SKM-1 (cell line): ENCODE measurements around the gene LRRC19.

Source experiments
- DNase-seq: peaks from one replicate; lab custom pipeline; 2025; ENCODE audit not compliant: unreplicated experiment; lab: John Stamatoyannopoulos, UW

Gene LRRC19

GRCh38 chr9:26955921-26956859 lies 49.3 kb downstream of the LRRC19 start, which contains the start of gene IFT74:
TSS of gene IFT74 (plus strand) at chr9:26956412. CDS start at chr9:26961968, 5,556 bp downstream.
- DNase-seq = peak; percentile 96

GRCh38 chr9:26955222-26955903 lies 50.1 kb downstream of the LRRC19 start:
- peak; percentile 29 for DNase-seq

- DNase-seq = no peak
These were observed 51.4 kb downstream of the LRRC19 start for GRCh38 chr9:26954050-26954508.

- DNase-seq = no peak
These were observed 53.7 kb downstream of the LRRC19 start for GRCh38 chr9:26951794-26952193.

- DNase-seq = no peak
These were observed 55.0 kb downstream of the LRRC19 start for GRCh38 chr9:26950521-26950920.

- DNase-seq = no peak
These were observed 55.8 kb downstream of the LRRC19 start for GRCh38 chr9:26949637-26950069.

- no peak for DNase-seq
These were observed 57.7 kb downstream of the LRRC19 start for GRCh38 chr9:26947736-26948135.

GRCh38 chr9:26946753-26947727 lies 58.4 kb downstream of the LRRC19 start, which contains the start of gene PLAA:
TSS of gene PLAA (minus strand) at chr9:26947242. CDS start at chr9:26947045, 197 bp downstream.
- peak; percentile 76 for DNase-seq

GRCh38 chr9:26945591-26945990 lies 59.9 kb downstream of the LRRC19 start:
- DNase-seq = no peak
